Liver (tissue), 9 donors: ENCODE data around the gene NOTCH1. TPM values are rescaled to one million over a fixed set of nuclear protein-coding genes. Genes with fewer than 3 reads are reported as not detected.

Experiments
- DNase-seq: peaks from one replicate; pipeline ENCODE4 v3.0.0-alpha.2; 2017; ENCODE audit warnings: low spot score
- H3K27ac ChIP-seq, 2 donors: one replicate each; pipeline ENCODE4 v1.7.0; 2013; ENCODE audit warnings: inconsistent platforms in 2 of 2, low read length in 2 of 2, control low read depth in 1 of 2, low read depth in 1 of 2, mild to moderate bottlenecking in 1 of 2
- H3K27me3 ChIP-seq, 4 donors: one replicate each; pipeline versions ENCODE4 v1.6.1 to v1.7.0; 2013; ENCODE audit warnings: low read length in 3 of 4, inconsistent platforms in 1 of 4, mild to moderate bottlenecking in 1 of 4, moderate library complexity in 1 of 4; ENCODE audit not compliant: control insufficient read depth in 4 of 4, insufficient read depth in 4 of 4
- H3K36me3 ChIP-seq, 4 donors: one replicate each; pipeline versions ENCODE4 v1.6.1 to v1.7.0; 2013; ENCODE audit warnings: low read length in 3 of 4, mild to moderate bottlenecking in 3 of 4, low read depth in 1 of 4, moderate library complexity in 1 of 4; ENCODE audit not compliant: control insufficient read depth in 4 of 4, insufficient read depth in 3 of 4
- H3K4me1 ChIP-seq, 4 donors: one replicate each; pipeline versions ENCODE4 v1.6.1 to v1.7.0; 2013; ENCODE audit warnings: low read length in 3 of 4, mild to moderate bottlenecking in 3 of 4, moderate library complexity in 1 of 4; ENCODE audit not compliant: control insufficient read depth in 4 of 4, insufficient read depth in 4 of 4
- H3K4me3 ChIP-seq, 3 donors: one replicate each; pipeline versions ENCODE4 v1.6.1 to v1.7.0; 2013; ENCODE audit warnings: low read length in 3 of 3, control low read depth in 1 of 3, low read depth in 1 of 3, mild to moderate bottlenecking in 1 of 3
- H3K9ac ChIP-seq, 2 donors: one replicate each; pipeline ENCODE4 v1.7.0; 2013; ENCODE audit warnings: low read length in 2 of 2, mild to moderate bottlenecking in 2 of 2, moderate library complexity in 2 of 2, control low read depth in 1 of 2, low read depth in 1 of 2
- H3K9me3 ChIP-seq, 4 donors: one replicate each; pipeline versions ENCODE4 v1.6.1 to v1.7.0; 2013; ENCODE audit warnings: low read length in 3 of 4; ENCODE audit not compliant: control insufficient read depth in 4 of 4
- ATF3 ChIP-seq: IDR thresholded peaks from 2 replicates; pipeline ENCODE4 v1.6.1; 2016; ENCODE audit warnings: antibody characterized with exemption
- CTCF ChIP-seq: fragments of 150-350 bp; IDR thresholded peaks from 2 replicates; pipeline ENCODE4 v1.5.1; 2017; ENCODE audit warnings: improper control_type of control experiment, low read depth, low read length; ENCODE audit not compliant: missing input control
- EGR1 ChIP-seq, 2 donors: IDR thresholded peaks; 2 replicates each; pipeline ENCODE4 v1.6.1; 2016 to 2018; ENCODE audit warnings: antibody characterized with exemption in 2 of 2, low read depth in 2 of 2
- FOXA2 ChIP-seq: IDR thresholded peaks from 2 replicates; pipeline ENCODE4 v1.6.1; 2016; ENCODE audit warnings: antibody characterized with exemption
- GABPA ChIP-seq, 2 donors: IDR thresholded peaks in 1 of 2; conservative IDR thresholded peaks in 1 of 2; 2 replicates each; pipeline ENCODE4 v1.6.1; 2016; ENCODE audit warnings: antibody characterized with exemption in 2 of 2, mild to moderate bottlenecking in 1 of 2, moderate library complexity in 1 of 2
- HNF4A ChIP-seq, 2 donors: conservative IDR thresholded peaks; 2 replicates each; pipeline ENCODE4 v1.6.1; 2016; ENCODE audit warnings: antibody characterized with exemption in 2 of 2, mild to moderate bottlenecking in 2 of 2
- HNF4G ChIP-seq: IDR thresholded peaks from 2 replicates; pipeline ENCODE4 v1.6.1; 2016; ENCODE audit warnings: antibody characterized with exemption
- NR2F2 ChIP-seq: IDR thresholded peaks from 2 replicates; pipeline ENCODE4 v1.6.1; 2016; ENCODE audit warnings: antibody characterized with exemption
- RAD21 ChIP-seq, 2 donors: IDR thresholded peaks; 2 replicates each; pipeline ENCODE4 v1.6.1; 2016; ENCODE audit warnings: antibody characterized with exemption in 2 of 2, mild to moderate bottlenecking in 2 of 2
- REST ChIP-seq: IDR thresholded peaks from 2 replicates; pipeline ENCODE4 v1.6.1; 2016; ENCODE audit warnings: antibody characterized with exemption, mild to moderate bottlenecking
- RXRA ChIP-seq, 2 donors: IDR thresholded peaks; 2 replicates each; pipeline ENCODE4 v1.6.1; 2017 to 2018; ENCODE audit warnings: antibody characterized with exemption in 2 of 2, mild to moderate bottlenecking in 1 of 2
- SP1 ChIP-seq: IDR thresholded peaks from 2 replicates; pipeline ENCODE4 v1.6.1; 2018; ENCODE audit warnings: antibody characterized with exemption, mild to moderate bottlenecking
- TAF1 ChIP-seq: conservative IDR thresholded peaks from 2 replicates; pipeline ENCODE4 v1.6.1; 2016; ENCODE audit warnings: antibody characterized with exemption, mild to moderate bottlenecking
- ZBTB33 ChIP-seq: IDR thresholded peaks from 2 replicates; pipeline ENCODE4 v1.6.1; 2016; ENCODE audit warnings: antibody characterized with exemption
- WGBS: extraction: QIAGEN DNeasy Blood & Tissue Kit; methylation state at CpG from one replicate; pipeline ENCODE4 v1.1.7; 2013; 5-methylcytosine and 5-hydroxymethylcytosine counted together
- polyA plus RNA-seq, 2 donors: library from polyadenylated mRNA; stranded (reverse) in 1 of 2; unstranded in 1 of 2; fragments of 200-250 nt in 1 of 2; fragments of >200 nt in 1 of 2; fragmentation: Nextera tagmentation in 1 of 2; extraction: Ambion mirVana in 1 of 2; gene quantifications; one replicate each; pipeline versions ENCODE4 v1.2.1 to v1.2.3, GENCODE V29; 2013 to 2015
- total RNA-seq, 2 donors: library from RNA; depleted of rRNA; stranded (reverse); fragments of >200 nt; gene quantifications; one replicate each; pipeline ENCODE4 v1.2.3, GENCODE V29; 2014
- donor health status: healthy.
- donor health status: healthy.
- donor health status: healthy.
- donor health status: healthy.
- donor health status: healthy.

NOTCH1 gene
- total and polyA plus RNA-seq, 4 donors, result 2.4 to 22.3 (median 8.5) TPM

- Histone ChIP-seq H3K27me3 (no peaks in the 10 kb centered on the region), H3K4me1 (peaks cover under 1 to 28% (median 13%) of the 10 kb centered on the region in 4 donors)
Measured at GRCh38 chr9:136565086-136565714, 19.4 kb upstream of the NOTCH1 start.

GRCh38 chr9:136564379-136564988 lies 18.6 kb upstream of the NOTCH1 start:
- Histone ChIP-seq H3K27ac (peak overlapping the region; percentile 61 to 70), H3K9me3 (no peaks in the 10 kb centered on the region), H3K4me1 (peaks cover 0 to 28% (median 12%) of the 10 kb centered on the region in 4 donors), H3K9ac (no peak overlapping the region), H3K27me3 (no peaks in the 10 kb centered on the region), H3K4me3 (no peak overlapping the region), H3K36me3 (no peaks in the 10 kb centered on the region)
- 76% methylated on average over 21 of the region's 21 CpGs for WGBS
- no peak for DNase-seq
- no peak for TF ChIP-seq EGR1 (IDR thresholded peaks at IDR 0.05; ENCODE audit: low read depth in 2 of 2)
- no peak for TF ChIP-seq TAF1
- TF ChIP-seq RXRA (IDR thresholded peaks at IDR 0.05), result no peak
- TF ChIP-seq CTCF, result peak; percentile 26
- TF ChIP-seq REST, result peak; percentile 85
- TF ChIP-seq RAD21 (IDR thresholded peaks at IDR 0.05), result peak in 1 of 2 donors; percentile 50
- peak; percentile 29 for TF ChIP-seq NR2F2

More at GRCh38 chr9:136565086-136565714, 19.4 kb upstream of the NOTCH1 start:
- Histone ChIP-seq H3K36me3 (no peaks in the 10 kb centered on the region), H3K9me3 (no peaks in the 10 kb centered on the region), H3K27ac (peak overlapping the region; percentile 61 to 70), H3K9ac (no peak overlapping the region), H3K4me3 (no peak overlapping the region)
- TF ChIP-seq HNF4G (no peak), GABPA (IDR thresholded peaks at IDR 0.05 in 1 of 2, conservative IDR thresholded peaks at IDR 0.05 in 1 of 2) (no peak), ATF3 (no peak), SP1 (no peak), EGR1 (IDR thresholded peaks at IDR 0.05; ENCODE audit: low read depth in 2 of 2) (no peak), CTCF (no peak), NR2F2 (no peak), ZBTB33 (no peak), FOXA2 (no peak), HNF4A (conservative IDR thresholded peaks at IDR 0.05) (no peak), RXRA (IDR thresholded peaks at IDR 0.05) (no peak), RAD21 (IDR thresholded peaks at IDR 0.05) (no peak)
- DNase-seq, result no peak
- WGBS, result 76% methylated on average over 28 of the region's 28 CpGs
